Brain pericyte (primary cell): ENCODE results near the gene RASGRF2.

ENCODE experiments used
- DNase-seq: peaks from one replicate; pipeline ENCODE4 v3.0.0-alpha.2; 2012; ENCODE audit warnings: low read depth, low spot score

RASGRF2 gene, protein sequence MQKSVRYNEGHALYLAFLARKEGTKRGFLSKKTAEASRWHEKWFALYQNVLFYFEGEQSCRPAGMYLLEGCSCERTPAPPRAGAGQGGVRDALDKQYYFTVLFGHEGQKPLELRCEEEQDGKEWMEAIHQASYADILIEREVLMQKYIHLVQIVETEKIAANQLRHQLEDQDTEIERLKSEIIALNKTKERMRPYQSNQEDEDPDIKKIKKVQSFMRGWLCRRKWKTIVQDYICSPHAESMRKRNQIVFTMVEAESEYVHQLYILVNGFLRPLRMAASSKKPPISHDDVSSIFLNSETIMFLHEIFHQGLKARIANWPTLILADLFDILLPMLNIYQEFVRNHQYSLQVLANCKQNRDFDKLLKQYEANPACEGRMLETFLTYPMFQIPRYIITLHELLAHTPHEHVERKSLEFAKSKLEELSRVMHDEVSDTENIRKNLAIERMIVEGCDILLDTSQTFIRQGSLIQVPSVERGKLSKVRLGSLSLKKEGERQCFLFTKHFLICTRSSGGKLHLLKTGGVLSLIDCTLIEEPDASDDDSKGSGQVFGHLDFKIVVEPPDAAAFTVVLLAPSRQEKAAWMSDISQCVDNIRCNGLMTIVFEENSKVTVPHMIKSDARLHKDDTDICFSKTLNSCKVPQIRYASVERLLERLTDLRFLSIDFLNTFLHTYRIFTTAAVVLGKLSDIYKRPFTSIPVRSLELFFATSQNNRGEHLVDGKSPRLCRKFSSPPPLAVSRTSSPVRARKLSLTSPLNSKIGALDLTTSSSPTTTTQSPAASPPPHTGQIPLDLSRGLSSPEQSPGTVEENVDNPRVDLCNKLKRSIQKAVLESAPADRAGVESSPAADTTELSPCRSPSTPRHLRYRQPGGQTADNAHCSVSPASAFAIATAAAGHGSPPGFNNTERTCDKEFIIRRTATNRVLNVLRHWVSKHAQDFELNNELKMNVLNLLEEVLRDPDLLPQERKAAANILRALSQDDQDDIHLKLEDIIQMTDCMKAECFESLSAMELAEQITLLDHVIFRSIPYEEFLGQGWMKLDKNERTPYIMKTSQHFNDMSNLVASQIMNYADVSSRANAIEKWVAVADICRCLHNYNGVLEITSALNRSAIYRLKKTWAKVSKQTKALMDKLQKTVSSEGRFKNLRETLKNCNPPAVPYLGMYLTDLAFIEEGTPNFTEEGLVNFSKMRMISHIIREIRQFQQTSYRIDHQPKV (N-terminal part only)

DNA sequence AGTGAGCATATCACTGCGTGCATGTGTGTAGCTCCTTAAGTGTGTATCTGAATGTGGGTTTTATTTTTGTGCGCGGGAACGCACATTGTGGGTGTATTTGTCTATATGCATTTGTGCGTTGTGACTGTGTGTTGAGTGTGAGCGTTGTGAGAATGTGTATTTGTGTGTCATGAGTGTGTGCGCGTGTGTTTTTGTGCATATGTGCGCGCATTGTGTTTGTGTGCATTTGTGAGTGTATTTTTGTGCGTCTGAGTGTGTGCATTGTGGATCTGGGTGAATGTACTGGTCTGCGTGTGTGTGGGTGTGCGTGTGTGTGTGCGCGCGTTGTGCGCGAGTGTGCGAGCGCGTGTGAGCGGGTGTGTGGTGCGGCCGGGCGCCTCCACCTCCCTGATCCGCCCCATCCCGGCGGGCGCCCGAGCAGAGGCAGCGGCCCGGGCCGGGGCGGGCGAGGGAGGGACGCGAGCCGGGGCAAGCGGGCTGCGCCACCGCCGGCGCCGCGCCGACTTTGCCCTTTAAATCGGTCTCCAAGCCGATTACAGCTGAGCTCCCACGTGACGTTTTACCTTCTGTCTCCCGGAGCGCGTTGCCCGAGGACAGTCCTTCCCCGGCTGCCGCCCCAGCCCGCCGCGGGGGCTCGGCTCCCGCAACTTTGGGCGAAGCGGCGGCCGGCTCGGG, at the start of gene RASGRF2:
RASGRF2 (plus strand) TSS at position 596 of the 675 bp plus-strand sequence. CDS start 376 bp downstream, outside the sequence.
- no peak for DNase-seq

DNA sequence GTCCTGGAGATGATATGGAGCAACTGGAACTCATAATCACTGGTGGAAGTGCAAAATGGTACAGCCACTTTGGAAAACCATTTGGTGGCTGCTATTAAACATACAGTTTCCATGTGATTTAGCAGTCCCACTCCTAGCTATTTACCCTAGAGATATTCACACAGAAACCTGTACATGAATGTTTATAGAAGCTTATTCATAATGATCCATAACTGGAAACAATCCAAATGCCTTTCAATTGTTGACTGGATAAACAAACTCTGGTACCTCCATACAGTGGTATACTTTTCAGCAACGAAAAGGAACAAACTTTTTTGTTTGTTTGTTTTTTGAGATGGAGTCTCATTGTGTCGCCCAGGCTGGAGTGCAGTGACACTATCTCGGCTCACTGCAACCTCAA, 47.7 kb upstream of the RASGRF2 start:
- no peak for DNase-seq

DNA sequence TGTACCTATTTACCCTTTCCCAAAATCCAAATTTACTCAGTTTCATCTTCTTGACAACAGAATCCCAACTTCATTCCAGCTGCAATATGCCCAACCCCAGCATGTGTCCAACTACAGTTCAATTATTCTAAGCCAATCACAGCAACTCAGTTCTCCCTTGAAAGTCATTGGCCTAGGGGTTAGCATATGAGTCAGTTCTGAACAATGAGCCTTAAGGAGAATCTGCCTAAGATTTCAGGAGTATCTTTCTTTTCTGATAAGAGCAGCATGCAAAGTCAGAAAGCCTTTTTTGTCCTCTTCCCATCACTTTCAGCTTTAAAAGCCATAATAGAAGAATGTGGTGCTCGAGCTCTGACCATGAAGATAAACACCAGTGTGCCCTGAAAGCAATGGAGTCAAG, 44.4 kb upstream of the RASGRF2 start:
- DNase-seq, result no peak

DNA sequence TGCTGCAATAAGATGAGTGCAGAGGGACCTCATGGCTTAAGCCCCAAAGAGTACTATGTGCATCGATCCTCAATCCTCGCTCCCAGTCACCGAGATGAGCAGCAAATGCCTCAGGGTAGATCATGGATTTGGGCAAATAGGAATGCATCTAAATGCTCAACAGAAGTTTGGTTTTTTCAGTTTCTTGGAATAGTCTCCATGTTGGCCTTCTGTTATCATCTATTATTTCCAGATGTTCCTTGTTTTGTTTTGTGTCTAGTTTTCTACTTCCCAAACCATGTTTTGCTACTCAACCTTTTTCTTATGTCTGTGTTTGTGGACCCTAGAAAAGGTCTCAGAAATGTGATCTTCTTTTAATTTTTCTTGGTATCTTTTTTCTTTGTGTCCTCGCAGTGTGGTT, 43.5 kb upstream of the RASGRF2 start:
- DNase-seq, result no peak

DNA sequence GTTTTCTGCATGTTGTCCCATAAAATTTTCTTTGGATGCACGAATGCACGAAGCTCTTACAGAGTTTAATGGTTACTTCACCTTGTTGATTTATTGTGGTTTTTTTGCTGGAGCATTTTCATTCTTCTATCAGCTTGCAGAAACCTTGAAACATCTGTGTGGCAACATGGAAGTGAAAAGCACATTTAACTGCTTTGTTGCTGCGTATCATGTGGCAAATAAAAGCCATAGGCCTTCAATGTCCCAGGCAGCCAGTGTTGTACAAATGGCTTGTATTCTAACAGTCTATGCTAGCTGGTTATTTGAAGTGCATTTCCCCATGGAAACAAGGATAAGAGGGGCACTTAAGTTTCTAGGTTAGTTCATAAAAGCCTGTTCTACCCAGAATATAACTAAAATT, 42.5 kb upstream of the RASGRF2 start:
- no peak for DNase-seq

DNA sequence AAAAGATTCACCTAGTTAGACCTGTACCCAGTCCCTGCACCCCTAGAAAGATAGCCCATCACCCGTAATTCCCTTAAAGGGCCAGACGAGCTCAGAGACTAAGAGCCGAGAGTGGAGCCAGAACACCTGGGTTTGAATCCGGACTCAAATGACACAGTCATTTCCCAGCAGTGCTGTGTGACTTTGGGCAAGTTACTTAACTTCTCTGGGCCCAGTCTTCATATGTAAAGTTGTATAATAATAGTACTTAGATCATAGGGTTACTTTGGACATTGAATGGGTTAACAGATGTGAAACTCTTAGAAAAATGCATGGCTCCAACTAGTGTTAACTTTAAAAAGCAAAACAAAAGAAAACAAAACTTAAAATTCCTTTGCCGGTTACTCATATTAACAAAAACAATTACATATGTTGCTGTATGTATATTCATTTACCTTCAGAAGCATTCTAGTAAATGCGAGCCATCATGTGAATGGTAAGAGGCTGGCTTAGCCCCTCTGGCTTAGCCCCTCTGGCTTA, 40.4 kb upstream of the RASGRF2 start:
- DNase-seq, result no peak

DNA sequence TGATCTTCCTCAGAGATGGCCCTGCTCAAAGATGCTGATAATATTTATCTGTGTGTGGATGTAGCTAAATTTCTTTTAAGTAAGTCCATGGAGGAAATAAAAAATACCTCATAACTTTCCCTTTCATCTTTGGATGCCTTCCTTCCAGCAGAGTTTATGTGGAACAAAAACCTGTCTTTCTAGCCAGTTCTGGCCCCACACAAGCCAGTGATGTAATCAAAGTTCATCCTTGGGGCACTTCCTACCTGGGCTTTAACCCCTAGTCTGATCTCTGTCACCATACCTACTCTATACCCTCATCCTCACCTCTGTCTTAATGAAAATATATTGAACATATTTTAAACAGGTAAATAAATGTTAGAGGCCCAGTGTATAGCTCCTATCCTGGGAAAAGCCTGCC, 39.8 kb upstream of the RASGRF2 start:
- DNase-seq, result no peak

DNA sequence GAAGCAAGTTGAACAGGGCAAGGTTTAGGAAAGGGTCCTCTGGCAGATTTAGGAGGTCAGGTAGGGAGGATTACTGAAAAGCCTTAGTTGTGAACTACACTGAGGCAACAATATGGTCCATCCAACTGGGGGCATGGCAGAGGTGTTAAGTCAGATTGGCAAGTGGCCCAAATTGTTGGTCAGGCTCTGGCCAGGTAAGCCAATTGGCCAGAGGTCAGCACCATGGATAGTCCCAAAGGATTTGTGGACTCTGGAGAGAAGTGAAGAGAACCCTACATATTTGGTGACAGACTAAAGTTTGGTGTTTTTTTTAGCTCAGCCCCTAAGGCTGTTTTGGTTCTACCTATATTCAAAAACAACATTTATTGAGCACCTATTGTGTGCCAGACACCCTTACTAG, 39.1 kb upstream of the RASGRF2 start:
- no peak for DNase-seq

DNA sequence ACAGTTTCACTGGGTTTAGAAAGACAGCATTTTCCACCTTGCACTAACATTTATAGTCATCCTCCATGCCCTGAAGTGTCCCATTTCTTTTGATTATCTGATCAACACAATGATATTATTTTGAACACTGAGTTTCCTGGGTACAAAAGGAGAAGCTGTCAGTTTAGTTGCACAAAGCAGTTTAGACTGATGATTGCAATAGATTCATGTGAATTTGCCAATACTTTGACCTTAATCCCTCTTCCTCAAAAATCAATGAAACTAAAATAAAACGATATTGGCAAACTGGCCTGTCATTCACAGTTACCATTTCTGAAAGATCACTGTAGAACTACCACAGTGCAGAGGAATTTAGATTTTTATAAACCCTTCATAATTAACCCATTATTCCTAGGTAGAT, 34.2 kb upstream of the RASGRF2 start:
- no peak for DNase-seq

DNA sequence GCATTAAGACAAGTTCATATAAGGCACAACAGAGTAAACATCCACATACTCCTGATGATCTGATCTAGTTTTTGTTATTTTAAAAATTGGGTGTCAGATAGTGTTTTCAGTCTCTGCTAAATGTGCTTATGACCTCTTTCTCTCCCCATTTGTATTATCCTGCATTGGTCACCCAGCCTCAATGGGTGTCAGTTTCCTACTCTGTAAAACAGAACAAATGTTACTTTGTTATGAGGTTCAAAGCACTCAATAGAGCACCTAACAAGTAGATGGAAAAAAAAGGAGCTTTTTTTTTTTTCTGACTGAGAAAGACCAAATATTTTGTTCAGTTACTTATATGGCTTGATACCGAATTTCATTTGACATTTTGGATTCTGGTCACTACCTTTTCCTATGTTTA, 33.6 kb upstream of the RASGRF2 start:
- DNase-seq, result no peak

DNA sequence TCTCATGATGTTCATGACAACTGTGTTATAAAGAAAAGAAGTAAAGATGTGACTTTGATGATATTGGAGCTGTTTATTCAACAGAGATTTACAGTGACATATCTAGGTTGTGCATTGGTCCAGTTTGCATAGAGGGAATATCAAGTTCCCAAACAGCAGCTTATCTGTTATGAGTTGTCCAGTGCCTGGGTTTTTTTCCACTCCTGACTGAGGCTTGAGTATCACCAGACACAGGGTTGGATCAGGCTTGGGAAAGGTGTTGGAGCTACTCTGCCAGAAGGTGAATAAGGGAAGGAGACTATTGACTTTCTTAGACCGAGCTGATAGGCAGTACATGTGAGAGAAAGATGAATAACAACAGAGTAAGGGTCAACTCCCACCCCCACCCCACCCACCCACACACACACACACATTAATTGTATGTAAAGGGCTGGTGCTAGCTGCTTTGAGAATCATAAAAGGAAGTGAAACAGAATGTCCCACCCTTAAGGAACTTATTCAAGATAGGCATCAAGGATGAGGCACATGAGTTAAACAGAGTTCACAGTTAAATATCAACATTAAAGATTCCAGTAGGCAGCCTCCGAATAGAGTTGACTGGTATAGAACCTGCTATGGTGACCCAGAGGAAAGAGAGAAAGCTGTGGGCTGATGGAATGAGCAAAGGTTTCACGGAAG, 33.0 kb upstream of the RASGRF2 start:
- no peak for DNase-seq

DNA sequence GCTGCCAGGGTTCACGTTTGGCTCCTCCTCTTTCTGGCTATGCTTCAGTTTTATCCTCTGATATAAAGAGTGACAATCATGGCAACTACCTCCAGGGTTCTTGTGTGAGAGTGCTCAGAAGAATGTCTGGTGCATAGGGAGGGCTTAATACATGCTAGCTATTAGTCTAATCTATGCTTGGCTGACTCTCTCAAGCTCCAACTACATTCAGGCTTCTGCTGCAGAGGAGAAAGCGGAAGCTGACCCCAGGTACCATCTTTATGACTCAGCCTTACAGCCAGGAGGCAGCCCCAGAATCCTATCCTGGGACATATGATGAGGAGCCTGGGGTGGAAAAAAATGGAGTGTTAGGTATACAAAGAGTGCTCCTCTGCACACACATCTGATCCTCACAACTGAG, 32.1 kb upstream of the RASGRF2 start:
- DNase-seq, result no peak

DNA sequence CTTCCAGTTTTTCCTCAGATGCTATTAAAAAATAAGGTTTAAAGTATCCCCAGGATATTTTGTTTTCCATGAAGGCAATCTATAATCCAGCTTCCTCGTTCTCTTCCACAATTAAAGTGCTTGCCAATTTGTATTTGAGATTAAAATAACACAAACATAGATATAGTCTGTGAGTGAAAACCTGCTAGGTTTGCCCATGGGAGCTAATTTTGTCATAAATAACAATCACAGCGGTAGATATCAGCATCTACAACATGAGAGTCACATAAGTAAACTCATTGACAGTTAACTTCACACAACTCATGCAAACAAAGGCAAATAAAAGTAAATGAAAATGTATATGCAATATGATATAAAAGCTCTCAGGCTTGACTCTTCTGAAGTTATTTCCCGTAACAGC, 29.2 kb upstream of the RASGRF2 start:
- no peak for DNase-seq

DNA sequence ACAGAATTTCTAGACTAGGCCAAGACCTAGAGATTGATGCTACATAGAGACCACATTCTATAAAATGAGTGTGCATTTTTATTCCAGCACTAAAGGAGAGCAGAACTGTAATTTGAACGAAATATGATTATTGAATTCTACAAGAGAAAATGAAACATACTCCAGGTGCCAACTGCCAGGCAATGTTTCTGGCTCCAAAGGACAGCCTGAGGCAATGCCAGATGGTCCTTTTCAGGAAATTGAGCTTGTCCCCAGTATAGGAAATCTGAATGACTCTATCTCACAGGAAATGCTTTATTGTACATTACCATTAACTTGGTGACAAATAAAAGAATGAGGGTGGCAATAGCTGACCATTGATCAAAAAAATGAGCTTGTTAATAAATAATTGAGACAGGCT, 28.8 kb upstream of the RASGRF2 start:
- DNase-seq, result no peak

DNA sequence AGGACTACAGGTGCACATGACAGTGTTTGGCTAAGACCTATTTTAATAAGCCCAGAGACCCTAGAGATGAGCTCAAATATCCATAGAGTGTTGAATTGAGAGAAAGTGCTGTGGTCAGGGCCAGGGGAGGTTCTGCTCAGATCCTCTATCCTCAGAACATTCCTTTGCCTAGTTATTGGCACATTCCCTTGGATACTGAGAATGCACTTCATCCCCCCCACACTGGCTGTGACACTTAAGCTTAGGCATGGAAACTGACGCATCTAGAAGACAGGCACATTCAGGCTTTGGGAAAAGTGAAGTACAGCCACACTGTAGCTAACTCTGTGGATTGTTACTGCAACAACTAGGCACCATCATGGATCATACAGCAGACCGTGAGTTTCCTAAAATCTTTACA, 27.1 kb upstream of the RASGRF2 start:
- DNase-seq, result no peak

DNA sequence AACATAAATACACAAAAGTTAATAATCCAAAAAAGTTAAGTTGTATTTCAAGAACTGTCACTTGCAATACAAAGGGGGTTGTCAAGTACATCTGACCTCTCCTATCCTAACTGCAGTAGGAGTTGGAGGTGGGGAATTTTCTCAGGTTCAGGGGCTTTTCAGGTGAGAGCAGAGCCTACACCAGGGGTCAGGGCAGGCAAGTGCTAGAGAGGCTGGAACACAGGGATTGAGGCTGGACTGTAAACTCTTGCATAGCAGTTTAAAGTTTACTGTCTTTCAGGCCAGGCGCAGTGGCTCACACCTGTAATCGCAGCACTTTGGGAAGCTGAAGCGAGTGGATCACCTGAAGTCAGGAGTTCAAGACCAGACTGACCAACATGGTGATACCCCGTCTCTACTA, 25.4 kb upstream of the RASGRF2 start:
- DNase-seq, result no peak

DNA sequence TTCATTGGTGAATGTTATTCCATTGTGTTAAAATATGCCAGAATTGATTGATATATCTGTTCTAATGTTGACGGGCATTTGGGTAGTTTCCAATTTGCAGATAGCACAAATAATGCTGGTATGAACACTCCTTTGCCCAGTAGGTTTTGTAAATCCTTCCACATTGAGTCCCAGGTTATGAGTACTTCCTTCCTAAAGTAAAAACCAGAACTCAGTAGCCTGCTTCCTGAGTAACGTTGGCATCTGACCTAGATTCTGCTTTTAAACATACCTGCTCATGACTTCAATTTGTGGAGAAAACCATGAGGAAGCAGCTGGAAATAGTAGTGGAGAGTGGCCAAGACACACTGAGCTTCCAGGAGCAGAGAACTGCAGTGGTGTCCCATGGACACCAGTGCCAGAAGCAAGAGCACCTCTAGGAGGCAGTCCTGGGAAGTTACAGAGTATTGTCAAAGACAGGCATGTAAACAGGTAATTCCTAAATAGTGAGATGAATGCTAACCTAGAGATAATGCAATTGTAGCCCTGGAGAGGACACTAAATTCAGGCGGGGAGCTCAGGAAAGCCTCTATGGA, 24.3 kb upstream of the RASGRF2 start:
- DNase-seq, result no peak

DNA sequence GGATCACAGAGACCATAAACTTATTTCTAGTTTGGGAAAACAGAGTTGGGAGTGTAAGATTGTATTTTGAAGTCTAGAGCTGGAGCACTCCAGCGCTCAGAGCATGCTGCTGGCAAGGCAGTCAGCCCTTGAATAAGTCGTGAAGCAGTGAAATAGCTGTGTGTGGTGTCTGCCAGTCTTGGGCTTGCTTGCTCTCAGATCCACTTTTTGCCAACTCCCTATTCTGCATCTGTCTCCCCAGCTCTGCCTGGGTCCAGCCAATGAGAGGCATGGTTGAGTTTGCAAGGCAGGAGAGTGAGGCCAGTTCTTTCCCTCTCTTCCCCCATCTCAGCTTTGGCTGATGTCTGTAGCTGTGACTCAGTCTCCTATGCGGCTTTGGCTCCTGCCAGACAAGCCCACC, 23.3 kb upstream of the RASGRF2 start:
- no peak for DNase-seq

DNA sequence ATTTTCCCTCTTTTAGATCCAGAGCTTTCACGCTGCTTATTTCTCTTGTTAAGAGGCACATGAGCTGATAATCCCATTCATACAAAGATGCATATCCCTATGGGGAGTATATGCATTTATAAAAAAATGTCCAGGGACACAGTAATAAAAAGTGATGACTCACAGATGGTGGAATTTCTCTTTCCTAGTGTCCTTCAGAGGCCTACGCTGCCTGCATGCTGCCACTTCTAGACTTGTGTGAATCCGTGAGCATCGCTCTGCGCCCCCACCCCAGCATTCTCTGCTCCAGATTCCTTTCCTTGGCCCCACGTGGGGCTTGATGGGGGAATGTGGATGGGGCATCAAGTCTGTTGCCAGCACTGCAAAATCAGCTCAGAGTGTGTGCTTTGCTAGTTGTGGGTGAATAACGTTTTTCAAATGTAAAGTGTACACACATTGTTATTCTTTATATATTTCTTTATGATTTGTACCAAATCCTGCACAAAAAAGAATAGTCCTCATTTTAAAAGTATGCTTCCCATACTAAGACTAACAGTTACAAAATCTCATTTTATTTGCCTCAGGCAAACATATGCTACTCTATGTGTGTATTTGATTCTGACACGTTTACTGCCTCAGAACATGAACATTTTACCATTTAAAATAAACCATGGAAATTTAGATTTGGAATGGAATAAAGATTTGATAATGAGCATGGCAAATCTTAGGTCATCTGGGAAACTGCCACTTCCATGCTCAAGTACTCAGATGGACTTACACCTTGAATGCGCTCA, 22.4 kb upstream of the RASGRF2 start:
- no peak for DNase-seq

DNA sequence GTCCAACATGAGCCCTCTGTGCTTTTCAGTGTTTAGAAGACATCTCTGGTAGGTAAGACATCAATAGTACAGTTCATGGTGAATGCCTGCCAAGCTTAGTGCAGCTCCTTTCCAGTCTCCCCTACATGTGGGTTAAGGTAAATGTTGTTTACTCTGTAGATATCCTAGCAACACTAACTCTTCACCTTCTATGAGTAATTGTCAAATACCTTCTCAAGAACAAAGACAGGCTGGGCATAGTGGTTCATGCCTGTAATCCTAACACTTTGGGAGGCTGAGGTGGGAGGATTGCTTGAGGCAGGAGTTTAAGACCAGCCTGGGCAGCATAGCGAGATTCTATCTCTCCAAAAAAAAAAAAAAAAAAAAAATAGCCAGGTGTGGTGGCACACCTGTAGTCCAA, 18.7 kb upstream of the RASGRF2 start:
- no peak for DNase-seq
